HG02763 (cell line): ENCODE results near the gene MARK3.

Source experiments
- ATAC-seq: cut with Tn5 transposase; IDR thresholded peaks from one replicate; pipeline ENCODE4 v1.9.1; 2021; ENCODE audit warnings: mild to moderate bottlenecking, moderate library complexity; ENCODE audit not compliant: unreplicated experiment

MARK3 gene

DNA sequence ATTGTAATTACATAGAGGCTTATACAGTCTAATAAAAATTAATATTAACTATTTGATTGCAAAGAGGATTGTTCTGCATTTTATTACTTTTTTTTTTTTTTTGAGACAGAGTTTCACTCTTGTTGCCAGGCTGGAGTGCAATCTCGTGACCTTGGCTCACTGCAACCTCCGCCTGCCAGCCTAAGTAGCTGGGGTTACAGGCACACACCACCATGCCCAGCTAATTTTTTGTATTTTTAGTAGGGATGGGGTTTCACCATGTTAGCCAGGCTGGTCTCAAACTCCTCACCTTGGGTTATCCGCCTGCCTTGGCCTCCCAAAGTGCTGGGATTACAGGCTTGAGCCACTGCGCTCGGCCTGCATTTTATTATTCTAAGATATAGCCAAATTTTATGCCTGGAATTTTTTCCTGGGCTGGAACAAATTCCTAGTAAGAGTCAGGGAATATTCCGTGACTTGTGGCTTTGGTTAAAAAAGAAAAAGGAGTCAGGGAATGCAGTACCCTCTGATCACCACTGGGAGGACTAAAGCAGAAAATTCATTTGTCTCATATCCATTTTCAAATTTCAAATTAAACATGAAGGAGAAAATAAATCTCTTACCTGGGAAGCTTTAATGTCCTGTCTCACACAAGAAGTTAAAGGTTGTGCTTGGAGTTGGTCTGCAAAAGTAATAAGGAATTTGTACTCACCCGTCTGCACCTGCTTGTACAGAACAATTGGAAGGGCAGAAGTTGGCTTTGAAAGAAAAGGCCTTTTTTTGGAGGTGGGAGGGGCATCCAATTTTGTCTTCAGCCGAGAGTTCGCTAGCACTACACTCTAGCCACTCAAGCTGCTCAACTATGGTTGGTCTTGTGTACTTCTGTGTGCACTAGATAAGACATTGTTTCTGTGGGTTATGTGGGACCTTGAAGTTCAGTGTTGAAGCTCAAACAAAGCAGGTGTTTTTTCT lies 8.7 kb downstream of the MARK3 start:
- no peak for ATAC-seq

DNA sequence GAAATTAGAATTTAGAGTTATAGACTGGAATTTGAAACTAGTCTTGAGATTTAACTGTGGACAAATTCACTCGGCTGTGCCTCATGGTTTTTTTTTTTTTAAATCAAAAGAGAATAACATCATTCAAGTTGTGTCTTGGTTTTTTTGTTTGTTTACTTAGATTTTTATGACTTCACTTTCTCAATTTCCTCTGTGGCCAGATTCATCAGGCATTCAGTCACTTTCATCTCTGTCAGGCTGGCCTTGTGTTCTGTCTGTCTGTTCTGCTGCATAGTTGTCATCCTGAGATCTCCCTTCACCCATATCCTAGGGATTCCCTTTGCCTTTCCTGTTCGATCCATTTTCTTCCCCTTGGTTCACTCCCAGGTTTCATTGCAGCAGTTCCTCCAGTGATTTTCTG lies 10.0 kb downstream of the MARK3 start:
- no peak for ATAC-seq

DNA sequence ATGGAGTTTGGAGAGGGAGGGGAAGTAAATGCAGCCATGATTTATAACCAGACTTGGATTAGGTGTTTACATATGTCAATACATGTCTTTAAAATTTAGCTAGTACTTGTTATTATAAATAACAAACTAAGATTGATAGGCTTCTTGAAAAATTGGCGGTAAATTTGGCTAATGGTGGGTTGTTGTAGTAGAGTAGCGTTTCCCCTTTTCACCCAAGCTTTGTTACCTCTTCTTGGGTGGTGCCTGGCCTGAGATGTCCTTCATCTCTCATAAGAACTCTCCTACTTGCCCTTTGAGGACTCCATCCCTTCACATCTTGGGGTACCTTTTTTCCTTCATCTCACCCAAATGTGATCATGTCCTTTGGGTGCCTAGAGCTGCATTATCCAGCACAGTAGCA lies 11.2 kb downstream of the MARK3 start:
- ATAC-seq, result no peak

DNA sequence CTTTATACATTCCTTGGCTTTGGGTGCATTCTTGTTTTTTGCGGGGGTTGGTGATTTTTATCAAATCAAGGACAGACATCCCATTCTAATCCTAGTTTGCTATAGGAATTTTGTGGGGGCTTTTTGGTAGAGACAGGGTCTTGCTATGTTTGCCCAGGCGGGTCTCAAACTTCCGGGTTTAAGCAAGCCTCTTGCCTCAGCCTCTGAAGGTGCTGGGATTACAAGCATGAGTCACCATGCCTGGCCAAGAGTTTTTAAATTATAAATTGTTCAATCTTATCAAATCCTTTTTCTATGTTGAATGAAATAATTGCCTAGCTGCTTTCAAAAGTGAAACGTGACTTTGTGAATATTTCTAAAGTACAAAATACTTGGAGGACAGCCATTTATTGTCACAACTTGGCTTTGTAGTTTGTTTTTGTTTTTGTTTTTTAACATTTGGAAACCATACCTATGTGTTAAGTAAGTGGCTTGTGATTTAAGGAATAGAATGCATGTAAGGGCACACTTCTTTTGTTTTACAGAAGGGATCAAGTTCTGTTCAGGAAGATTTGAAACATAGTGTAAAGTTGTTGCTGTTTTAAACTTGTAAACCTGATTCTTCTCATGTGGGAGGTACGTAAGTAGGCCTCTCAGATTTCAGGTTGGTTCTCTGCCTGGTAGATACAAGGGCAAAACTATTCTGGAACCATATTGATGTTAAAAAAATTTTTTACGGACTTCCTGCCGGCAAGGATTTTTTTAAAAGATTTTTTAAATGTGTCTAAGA lies 13.4 kb downstream of the MARK3 start:
- ATAC-seq, result no peak

DNA sequence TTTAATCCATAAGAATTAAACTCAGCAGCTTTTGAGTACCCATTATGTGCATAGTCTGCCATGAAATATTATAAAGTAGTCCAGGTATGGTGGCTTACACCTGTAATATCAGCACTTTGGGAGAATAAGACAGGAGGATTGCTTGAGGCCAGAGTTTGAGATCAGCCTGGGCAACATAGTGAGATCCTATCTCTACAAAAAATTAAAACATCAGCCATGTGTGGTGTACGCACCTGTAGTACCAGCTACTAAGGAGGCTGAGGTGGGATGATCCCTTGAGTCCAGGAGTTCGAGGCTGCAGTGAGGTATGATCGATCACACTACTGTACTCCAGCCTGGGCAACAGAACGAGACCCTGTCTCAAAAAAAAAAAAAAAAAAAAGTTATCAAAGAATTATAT lies 15.3 kb downstream of the MARK3 start:
- ATAC-seq, result no peak

DNA sequence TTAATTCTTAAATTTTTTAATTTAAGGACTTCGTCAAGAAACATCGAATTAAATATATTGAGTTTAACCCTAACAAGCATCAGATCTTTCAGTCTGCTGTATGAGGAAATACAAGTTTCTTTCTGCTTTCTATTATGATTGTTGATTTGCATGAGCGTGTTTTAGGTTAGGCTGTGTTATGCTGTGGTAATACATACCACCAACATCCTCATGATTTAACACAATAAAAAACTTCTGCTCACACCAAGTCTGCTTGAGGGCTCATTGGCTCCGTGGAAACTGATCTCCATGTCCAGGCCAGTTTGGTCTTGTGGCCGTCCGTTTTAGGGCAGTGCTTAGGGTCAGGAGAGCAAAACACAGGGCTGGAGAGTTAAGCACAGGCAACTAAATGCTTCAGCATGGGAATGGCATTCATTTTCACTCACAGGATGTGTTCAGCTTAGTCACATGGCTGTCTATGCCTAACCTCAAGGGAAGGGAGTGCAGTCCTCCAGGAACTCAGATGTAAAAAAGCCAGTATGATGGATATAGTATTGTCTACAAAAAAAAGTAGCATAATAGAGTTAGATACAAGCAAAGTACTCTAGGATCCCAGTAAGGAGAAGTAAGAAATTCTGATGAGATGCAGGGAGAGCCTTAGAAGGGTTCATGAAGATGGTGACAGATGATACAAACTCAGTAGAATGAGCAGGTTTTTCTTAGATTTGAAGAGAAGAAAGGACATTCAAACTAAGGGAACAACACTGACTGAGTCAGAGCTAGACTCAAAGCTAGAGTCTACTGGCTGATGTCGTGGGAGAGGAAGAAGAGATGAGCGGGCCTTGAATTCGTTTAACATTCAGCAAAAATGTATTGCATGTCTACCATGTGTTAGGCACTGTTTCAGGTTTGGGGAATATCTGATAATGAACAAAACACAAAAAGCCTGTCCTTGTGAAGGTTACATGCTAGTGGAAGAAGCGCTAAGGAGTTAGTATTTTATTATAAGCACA lies 16.3 kb downstream of the MARK3 start:
- ATAC-seq, result no peak

DNA sequence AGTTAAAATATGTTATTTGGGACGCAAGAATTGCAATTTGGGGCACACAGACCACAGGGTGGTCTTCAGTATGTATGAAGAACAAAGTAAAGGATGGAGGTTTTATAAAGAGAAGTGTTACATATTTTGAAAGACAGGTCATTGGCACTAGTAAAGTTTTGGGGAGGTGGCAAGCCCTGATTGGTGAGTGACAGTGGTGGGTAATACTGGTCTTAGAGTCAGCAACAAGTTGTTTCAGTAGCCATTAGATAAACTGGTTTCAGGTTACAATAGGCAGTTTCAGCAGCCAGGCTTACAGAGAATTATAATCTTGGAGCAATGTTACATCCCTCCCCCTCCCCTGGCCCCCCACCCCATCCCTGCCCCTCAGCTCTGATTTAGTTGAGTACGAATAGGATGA lies 17.5 kb downstream of the MARK3 start:
- no peak for ATAC-seq

DNA sequence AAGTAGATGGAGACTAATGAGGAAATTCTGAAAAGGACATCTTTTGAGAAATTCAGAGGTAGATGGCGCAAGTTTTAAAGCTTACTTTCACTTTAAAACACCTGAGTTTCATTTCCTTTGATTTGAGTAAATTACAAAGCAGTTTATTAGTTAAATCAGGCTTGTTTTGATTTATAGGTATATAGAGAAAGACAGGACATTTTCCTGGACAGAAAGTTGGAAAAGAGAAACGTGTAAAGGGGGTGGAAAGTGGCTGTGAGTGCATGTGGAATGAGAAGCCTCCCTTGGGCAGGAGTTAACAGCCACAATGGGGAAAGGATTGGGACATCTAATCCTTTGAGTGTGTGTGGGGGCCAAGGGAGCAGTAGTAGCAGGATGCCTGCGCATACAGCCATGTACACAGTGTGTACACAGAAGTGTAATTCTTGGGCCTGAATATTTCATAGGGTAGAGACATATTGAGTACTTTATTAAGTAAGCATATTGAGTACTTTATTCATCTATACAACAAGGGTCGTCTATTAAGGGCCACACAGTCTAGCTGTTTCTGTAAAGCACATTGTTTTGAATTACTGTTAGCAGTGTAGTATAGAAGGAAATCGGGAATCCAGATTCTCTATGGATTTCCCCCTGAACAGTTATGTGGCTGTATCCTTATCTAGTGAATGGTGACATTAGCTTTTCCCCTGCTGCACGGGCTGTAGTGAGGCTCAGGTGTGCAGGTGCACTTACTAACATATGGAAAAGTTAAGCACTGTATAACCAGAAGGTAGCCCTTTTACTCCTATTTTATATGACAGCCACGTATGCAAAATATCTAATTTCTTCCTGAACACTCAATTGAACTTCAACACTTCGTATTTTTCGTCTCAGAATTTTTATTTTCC lies 19.1 kb downstream of the MARK3 start:
- ATAC-seq, result no peak

DNA sequence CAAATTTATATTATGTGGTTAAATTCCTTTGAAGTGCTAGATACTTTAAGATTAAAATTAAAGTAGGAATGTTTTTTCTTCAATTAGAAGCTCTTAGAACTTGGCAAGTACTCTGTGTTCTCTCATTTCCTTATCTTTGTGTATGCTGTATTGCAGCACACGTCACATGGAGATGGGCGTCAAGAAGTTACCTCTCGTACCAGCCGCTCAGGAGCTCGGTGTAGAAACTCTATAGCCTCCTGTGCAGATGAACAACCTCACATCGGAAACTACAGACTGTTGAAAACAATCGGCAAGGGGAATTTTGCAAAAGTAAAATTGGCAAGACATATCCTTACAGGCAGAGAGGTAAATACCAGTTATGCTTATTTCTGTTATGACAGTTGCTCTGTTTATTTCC lies 19.7 kb downstream of the MARK3 start:
- no peak for ATAC-seq

DNA sequence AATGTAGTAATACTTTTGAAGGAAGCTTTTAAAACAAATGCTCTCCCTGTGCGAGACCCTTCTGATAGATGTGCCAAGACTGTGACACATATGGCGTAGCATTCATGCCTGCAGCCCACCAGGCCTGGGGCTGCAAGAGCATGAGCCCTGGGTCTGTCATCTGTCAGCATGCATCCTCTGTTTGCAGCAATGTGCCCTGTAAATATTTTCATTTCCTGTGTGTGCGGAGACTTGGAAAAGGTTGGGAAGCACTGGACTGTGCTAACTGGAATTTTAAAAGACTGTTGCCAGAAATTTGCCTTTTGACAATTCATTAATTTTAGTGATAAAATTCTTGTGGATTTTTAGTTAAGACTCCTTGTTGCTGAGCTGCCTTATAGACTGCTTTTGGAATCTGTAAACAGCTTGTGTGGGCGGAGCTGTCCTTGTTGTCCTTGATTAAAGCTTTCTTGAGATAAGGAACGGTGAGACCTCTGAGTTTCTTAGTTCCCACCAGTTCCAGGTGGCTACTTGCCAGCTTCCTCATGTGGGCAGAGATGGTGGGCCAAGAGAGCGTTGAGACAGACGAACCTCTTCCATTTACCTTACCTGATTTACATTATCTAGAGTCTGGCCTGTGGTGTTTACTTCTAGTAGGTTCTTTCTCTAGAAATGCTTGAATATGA lies 23.4 kb downstream of the MARK3 start:
- no peak for ATAC-seq

DNA sequence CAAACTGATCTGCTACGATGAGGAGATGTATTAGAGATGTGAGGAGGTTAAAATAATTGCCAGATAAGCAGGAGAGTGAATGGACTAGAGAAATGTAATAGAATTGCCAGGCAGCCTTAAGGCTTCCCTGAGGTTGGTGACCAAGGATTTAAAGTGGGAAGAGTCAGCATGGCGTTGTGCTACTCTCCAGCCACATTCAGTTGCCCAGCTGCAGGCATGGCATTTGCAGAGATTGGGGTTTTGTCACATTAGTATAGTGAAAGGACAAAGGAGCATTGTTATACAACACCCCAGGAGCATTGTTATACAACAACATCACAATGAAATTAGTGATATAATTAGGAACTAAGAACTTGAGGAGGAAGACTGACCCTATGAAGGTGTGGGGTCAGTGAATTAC lies 31.7 kb downstream of the MARK3 start:
- ATAC-seq, result no peak

DNA sequence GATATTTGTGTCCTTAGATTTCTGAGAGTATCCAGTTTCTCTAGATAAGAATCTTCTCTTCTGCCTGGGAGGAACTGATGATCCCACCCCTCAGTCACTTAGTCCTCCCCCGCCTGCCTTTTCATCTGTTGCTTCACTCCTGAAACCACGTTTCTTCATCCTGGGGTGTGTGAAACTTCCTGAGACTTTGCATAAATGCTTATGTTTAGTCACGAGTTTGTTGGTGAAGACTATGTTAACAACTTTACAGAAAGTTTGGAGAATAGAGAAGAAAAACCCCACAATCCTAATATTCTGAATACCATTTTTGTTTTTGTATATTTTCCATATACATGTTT lies 33.2 kb downstream of the MARK3 start:
- ATAC-seq, result no peak

DNA sequence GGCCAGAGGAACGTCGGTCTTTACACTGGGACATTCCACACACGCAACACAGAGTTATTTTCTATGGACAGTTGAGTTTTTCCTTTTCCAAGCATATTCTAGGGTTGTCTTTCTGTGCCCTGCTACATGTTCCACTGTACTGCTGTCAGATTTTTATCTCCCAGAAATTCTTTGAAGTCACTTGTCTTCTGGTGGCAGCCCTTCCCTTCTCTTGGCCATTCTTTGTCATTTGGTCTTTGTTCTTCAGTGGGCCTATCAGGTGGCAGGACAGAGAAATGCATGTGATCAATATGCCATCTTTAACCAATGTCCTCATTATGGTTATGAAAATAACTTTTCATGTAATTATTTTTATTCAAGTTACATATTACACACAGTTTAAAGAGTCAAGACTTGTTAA lies 36.3 kb downstream of the MARK3 start:
- ATAC-seq, result no peak

DNA sequence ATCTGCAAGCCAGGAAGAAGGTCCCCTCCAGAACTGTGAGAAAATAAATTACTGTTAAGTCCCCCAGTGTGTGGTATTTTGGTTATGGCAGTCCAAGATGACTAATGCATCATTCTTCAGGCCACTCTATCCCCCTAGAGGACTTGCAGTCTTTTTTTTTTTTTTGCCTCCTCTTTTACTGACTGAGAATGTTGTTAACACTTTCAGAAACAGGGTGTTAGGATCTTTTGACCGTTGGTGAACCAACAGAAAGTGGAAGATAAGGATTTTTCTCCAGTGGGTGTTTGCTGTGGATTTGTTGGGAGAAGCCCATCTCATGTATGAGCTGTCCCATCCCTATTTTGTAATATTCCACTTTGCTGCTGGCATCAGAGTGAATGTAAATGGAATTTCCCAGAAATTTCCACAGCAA lies 37.8 kb downstream of the MARK3 start:
- no peak for ATAC-seq

DNA sequence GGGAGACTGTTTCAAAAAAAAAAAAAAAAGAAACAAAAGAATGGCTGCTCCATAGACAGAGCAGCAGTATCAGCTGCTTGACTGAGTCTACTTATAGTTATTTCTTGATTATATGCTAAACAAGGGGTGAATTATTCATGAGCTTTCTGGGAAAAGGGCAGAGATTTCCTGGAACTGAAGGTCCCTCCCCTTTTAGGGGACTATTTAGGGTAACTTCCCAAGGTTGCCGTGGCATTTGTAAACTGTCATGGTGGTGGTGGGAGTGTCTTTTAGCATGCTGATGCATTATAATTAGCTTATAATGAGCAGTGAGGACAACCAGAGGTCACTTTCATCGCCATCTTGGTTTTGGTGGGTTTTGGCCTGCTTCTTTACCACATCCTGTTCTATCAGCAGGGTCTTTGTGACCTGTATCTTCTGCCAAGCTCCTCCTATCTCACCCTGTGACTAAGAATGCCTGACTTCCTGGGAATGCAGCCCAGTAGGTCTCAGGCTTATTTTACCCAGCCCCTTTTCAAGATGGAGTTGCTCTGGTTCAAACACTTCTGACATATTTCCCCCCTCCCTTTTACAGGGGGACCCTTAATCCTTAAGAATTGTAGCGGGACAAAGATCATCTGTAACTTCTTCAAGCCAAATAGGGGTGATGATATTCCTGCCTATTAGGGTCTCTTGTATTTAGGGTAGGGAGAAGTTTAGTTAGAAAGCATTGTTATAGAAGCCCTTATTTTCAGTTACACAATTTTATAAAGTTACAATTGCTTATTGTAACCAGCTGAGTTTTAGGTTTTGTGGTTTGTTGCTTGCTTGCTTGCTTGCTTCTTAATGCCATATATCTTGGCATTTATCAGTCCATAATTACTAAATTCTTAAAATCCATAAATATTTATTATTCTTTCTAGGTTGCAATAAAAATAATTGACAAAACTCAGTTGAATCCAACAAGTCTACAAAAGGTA lies 42.5 kb downstream of the MARK3 start:
- ATAC-seq, result no peak

DNA sequence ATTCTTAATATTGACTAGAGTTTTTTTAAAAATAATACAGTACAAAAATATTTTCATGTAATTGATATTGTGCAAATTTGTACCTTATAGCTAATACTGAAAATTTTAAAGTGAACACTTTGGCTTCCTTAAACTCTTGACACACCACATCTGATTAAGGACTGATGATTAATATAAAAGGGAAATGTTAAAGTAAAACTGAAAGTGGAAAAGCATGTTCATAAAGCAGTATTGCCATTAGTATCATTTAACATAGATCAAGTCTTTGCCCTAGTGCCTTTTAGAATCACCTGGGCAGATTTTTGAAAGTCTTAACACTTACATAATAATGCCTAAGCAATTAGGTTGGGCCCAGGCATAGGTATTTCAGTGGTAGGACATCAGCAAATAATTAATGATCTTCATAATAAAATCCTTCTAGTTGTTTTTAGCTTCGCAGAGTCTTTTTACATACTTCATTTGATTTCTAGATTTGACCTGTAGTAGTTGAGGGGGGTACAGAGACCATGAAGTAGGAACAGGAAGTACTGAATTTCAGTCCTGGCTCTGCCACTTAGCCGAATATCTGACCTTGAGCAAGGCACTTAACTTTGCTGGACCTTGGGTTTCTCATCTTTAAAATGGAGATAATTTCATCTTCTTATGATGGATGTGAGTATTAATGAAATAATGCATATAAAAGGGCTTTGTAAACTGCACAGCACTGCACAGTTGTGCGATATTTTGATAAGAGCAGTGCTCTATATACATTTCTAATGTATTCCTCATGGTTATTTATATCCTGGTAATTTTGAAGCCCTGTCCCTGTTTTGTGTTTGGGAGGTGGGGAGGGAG lies 43.7 kb downstream of the MARK3 start:
- no peak for ATAC-seq

DNA sequence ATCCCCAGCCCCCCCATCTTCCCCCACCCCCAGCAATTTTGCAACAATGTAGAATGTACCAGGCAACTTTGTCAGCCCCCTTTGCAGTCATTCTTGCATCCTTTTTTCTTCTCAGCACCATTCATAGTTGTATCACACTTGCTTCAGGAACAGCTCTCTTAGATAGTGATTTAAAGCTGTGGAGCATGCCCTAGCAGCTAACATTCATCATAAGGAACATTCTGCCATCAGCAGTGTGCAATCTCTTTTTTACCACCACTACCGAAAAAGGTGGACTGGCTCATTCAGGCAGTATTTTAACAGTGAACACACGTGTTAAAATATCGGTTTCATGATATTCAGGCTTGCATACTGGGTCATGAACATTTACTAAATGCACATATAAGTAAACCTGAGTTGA lies 45.1 kb downstream of the MARK3 start:
- ATAC-seq, result no peak

DNA sequence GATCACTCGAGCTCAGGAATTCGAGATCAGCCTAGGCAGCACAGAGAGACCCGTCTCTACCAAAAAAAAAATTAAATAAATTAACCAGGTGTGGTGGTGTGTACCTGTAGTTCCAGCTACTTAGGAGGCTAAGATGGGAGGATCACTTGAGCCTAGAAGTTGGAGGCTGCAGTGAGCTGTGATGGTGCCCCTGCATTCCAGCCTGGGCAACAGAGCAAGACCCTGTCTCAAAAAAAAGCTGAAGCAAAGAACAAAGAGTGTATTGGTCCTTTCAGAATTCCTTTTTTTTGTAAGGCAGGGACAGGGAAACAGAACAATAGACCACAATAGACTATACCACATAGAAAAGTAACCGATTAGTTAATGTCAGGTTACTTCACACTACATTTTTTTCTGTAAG lies 47.4 kb downstream of the MARK3 start:
- no peak for ATAC-seq
